Trophoblast cell (in vitro differentiated cells and primary cell): ENCODE measurements around the gene BAIAP2.
A peak's percentile ranks its signal among the peaks of the same experiment; 100 is the strongest.

Source experiments
- DNase-seq, 2 donors: peaks; one replicate each; pipeline ENCODE4 v3.0.0-alpha.2; 2016
- H2AFZ ChIP-seq: 2 replicates; pipeline ENCODE4 v1.6.1; 2013; ENCODE audit warnings: low read length, moderate library complexity, mild to moderate bottlenecking; ENCODE audit not compliant: insufficient read depth, poor library complexity
- H2AK5ac ChIP-seq: 2 replicates; pipeline ENCODE4 v1.6.1; 2013; ENCODE audit warnings: mild to moderate bottlenecking, low read length
- H2BK120ac ChIP-seq: 2 replicates; pipeline ENCODE4 v1.6.1; 2013; ENCODE audit warnings: low read length, mild to moderate bottlenecking, moderate library complexity; ENCODE audit not compliant: insufficient read depth, poor library complexity
- H2BK12ac ChIP-seq: 2 replicates; pipeline ENCODE4 v1.6.1; 2013; ENCODE audit warnings: mild to moderate bottlenecking, low read length, moderate library complexity
- H2BK5ac ChIP-seq: 2 replicates; pipeline ENCODE4 v1.6.1; 2013; ENCODE audit warnings: low read length, low read depth, moderate library complexity, mild to moderate bottlenecking; ENCODE audit not compliant: poor library complexity
- H3K14ac ChIP-seq: 2 replicates; pipeline ENCODE4 v1.6.1; 2013; ENCODE audit warnings: mild to moderate bottlenecking, low read length
- H3K18ac ChIP-seq: 2 replicates; pipeline ENCODE4 v1.6.1; 2013; ENCODE audit warnings: mild to moderate bottlenecking, low read length
- H3K23ac ChIP-seq: 2 replicates; pipeline ENCODE4 v1.6.1; 2013; ENCODE audit warnings: low read length
- H3K27ac ChIP-seq: 2 replicates; pipeline ENCODE4 v1.5.1; 2013; ENCODE audit warnings: low read depth, mild to moderate bottlenecking, inconsistent platforms, low read length, moderate library complexity
- H3K27me3 ChIP-seq: 2 replicates; pipeline ENCODE4 v1.6.1; 2013; ENCODE audit warnings: inconsistent platforms, mild to moderate bottlenecking, low read length, moderate library complexity; ENCODE audit not compliant: insufficient read depth
- H3K36me3 ChIP-seq, 2 experiments: 1 replicate in 1 of 2; 2 replicates in 1 of 2; pipeline ENCODE4 v1.6.1; 2013; ENCODE audit warnings: low read length in 2 of 2, mild to moderate bottlenecking in 2 of 2, moderate library complexity in 1 of 2; ENCODE audit not compliant: insufficient read depth in 2 of 2, control insufficient read depth in 1 of 2
- H3K4ac ChIP-seq: 2 replicates; pipeline ENCODE4 v1.6.1; 2013; ENCODE audit warnings: low read depth, mild to moderate bottlenecking, low read length, moderate library complexity
- H3K4me1 ChIP-seq, 2 experiments: 1 replicate in 1 of 2; 2 replicates in 1 of 2; pipeline ENCODE4 v1.6.1; 2013; ENCODE audit warnings: low read length in 2 of 2, mild to moderate bottlenecking in 2 of 2, moderate library complexity in 1 of 2; ENCODE audit not compliant: insufficient read depth in 2 of 2, control insufficient read depth in 1 of 2
- H3K4me2 ChIP-seq: 2 replicates; pipeline ENCODE4 v1.6.1; 2013; ENCODE audit warnings: inconsistent platforms, mild to moderate bottlenecking, low read length, moderate library complexity
- H3K4me3 ChIP-seq: 2 replicates; pipeline ENCODE4 v1.5.1; 2013; ENCODE audit warnings: mild to moderate bottlenecking, low read depth, low read length, inconsistent platforms
- H3K79me1 ChIP-seq: one replicate; pipeline ENCODE4 v1.6.1; 2013; ENCODE audit warnings: low read length
- H3K79me2 ChIP-seq: 2 replicates; pipeline ENCODE4 v1.6.1; 2013; ENCODE audit warnings: low read length, mild to moderate bottlenecking; ENCODE audit not compliant: control insufficient read depth, insufficient read depth, poor library complexity
- H3K9ac ChIP-seq: 2 replicates; pipeline ENCODE4 v1.6.1; 2013; ENCODE audit warnings: mild to moderate bottlenecking, low read length
- H3K9me3 ChIP-seq: 2 replicates; pipeline ENCODE4 v1.6.1; 2013; ENCODE audit warnings: low read depth, mild to moderate bottlenecking, control low read depth, inconsistent platforms, low read length; ENCODE audit not compliant: insufficient read depth
- H4K12ac ChIP-seq: 2 replicates; pipeline ENCODE4 v1.6.1; 2013; ENCODE audit warnings: low read depth, mild to moderate bottlenecking, low read length, moderate library complexity
- H4K8ac ChIP-seq: 2 replicates; pipeline ENCODE4 v1.6.1; 2013; ENCODE audit warnings: low read depth, mild to moderate bottlenecking, low read length, moderate library complexity
- H4K91ac ChIP-seq: one replicate; pipeline ENCODE4 v1.6.1; 2013; ENCODE audit warnings: low read depth, mild to moderate bottlenecking, low read length, moderate library complexity
- WGBS: extraction: QIAGEN DNeasy Blood & Tissue Kit; methylation state at CpG from one replicate; pipeline ENCODE4 v1.1.7; 2013; ENCODE audit warnings: missing lambda C conversion rate; ENCODE audit not compliant: insufficient read length, insufficient coverage; ENCODE audit errors: extremely low coverage; 5-methylcytosine and 5-hydroxymethylcytosine counted together

Gene BAIAP2

DNA sequence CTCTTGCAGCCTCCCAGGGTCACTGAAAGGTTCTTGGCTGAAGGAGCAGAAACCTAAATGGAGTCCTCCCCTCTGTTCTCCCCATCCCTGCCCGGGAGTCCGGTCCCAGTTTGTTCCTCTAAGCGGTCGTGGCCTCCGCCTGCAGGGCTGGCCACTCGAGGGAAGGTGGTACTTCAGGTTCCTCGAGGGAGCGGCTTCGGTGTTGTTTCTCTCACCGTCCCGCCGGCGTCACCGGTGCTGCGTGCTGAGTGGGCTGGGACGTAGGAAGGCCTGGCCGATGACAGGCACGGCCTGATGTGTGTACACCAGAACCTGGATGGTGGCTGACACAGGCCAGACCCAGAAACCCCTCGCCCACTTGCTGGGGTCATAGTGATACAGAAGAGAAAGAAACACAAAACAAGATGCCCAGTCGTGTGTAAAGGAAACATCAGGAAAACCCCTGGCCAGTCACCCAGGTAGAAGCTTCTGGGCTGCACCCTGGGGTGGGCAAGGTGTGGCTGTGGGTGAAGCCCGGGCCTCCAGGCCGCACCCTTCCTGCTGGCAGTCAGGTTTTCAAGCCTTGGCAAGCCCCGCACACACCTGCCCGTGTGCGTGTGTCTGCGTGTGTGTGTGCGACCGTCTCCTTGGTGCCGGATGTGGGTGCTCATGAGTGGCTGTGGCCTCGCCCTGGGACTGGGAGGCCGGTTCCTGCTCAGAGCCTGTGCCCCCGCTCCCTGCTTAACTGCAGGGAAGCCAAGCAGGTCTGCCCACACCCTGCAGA lies 52.0 kb downstream of the BAIAP2 start:
- H2BK12ac ChIP-seq = no peak overlapping the region
- H4K91ac ChIP-seq = no peak overlapping the region
- H3K27ac ChIP-seq = no peak overlapping the region
- no peaks in the 10 kb centered on the region for H3K27me3 ChIP-seq
- no peak overlapping the region for H3K18ac ChIP-seq
- no peak overlapping the region for H2BK120ac ChIP-seq
- no CpG with 5 or more reads among the region's 32 CpGs for WGBS
- H3K4me1 ChIP-seq = peaks cover under 1 to 1% of the 10 kb centered on the region in 2 experiments
- H2BK5ac ChIP-seq = no peak overlapping the region
- H3K36me3 ChIP-seq = peaks cover 43 to 64% of the 10 kb centered on the region in 2 experiments
- H3K4ac ChIP-seq = no peak overlapping the region
- no peak for DNase-seq
- no peak overlapping the region for H3K4me3 ChIP-seq
- H3K9ac ChIP-seq = no peak overlapping the region
- no peak overlapping the region for H3K23ac ChIP-seq
- H4K8ac ChIP-seq = no peak overlapping the region
- H3K79me2 ChIP-seq = no peaks in the 10 kb centered on the region
- H4K12ac ChIP-seq = no peak overlapping the region
- no peaks in the 10 kb centered on the region for H3K9me3 ChIP-seq
- no peak overlapping the region for H3K14ac ChIP-seq
- no peak overlapping the region for H2AK5ac ChIP-seq
- no peak overlapping the region for H3K4me2 ChIP-seq
- no peaks in the 10 kb centered on the region for H3K79me1 ChIP-seq
- no peak overlapping the region for H2AFZ ChIP-seq

DNA sequence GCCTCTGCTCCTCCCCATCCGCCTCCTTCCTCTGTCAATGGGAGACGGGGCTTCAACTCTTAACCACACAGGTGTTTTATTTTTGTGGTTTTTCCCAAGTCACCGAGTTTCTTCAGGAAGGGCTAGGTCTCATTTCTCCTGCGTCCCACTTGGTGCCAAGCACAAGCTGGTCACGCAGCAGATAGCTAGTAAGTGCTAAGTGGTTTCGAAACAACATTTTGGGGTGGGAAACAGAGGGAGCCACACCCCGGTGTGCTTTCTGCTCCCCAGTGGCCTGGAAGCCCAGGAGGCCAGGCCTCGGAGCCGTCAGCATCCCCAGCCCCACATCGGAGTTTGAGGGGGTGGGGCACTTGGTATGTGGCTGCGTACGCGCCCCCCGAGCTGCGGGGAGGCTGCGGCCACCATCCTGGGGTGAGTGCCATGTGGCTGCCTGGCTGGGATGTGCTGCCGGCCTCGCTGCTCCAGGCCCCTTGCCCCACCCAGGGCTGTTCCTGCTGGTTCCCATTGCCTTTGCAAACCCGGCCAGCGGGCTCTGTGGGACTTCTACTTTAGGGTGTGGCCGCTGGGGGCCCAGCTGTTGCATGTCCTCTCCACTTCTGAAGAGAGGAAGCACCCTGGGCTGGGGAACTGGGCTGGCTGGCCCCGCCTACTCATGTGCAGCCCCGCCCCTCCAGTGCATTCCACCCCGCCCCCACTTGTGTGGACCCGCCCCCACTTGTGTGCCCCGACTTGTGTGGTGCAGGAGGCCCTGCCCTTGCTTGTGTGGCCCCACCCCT lies 55.6 kb downstream of the BAIAP2 start:
- Histone ChIP-seq H3K4me3 (peak overlapping the region; percentile 5), H2BK5ac (no peak overlapping the region), H4K8ac (no peak overlapping the region), H2BK12ac (no peak overlapping the region), H3K4me1 (peaks cover 19% of the 10 kb centered on the region in 2 experiments), H3K9ac (no peak overlapping the region), H3K27me3 (no peaks in the 10 kb centered on the region), H3K9me3 (no peaks in the 10 kb centered on the region), H3K14ac (no peak overlapping the region), H2AFZ (no peak overlapping the region), H3K23ac (no peak overlapping the region), H3K79me1 (peaks cover 5% of the 10 kb centered on the region), H3K79me2 (peaks cover 5% of the 10 kb centered on the region), H3K4ac (no peak overlapping the region), H2AK5ac (no peak overlapping the region), H3K36me3 (peaks cover 28 to 53% of the 10 kb centered on the region in 2 experiments), H3K18ac (no peak overlapping the region), H4K91ac (no peak overlapping the region), H2BK120ac (no peak overlapping the region), H3K27ac (no peak overlapping the region), H3K4me2 (no peak overlapping the region), H4K12ac (no peak overlapping the region)
- no CpG with 5 or more reads among the region's 26 CpGs for WGBS
- peak; percentile 29 to 35 for DNase-seq

DNA sequence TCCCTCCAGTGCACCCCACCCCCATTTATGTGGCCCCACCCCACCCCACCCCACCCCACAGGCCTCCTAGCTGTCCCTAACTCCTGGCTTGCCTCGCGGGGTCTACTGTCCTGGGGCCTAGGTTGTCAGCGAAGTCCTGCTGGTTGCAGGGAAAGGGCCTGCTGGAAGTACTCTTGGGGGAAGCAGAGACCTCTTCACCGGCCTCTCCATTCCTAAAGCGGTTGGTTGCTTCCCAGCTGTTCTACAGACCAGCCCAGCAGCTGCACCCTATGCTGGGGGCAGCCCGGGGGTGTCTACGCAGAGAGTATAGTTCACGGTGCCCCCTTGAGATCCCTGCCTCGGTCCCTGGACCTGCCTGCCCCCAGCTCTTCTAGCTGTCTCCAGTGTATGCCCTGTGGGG lies 56.2 kb downstream of the BAIAP2 start:
- Histone ChIP-seq H2AK5ac (no peak overlapping the region), H3K9me3 (no peaks in the 10 kb centered on the region), H3K4me3 (no peak overlapping the region), H2BK12ac (no peak overlapping the region), H3K79me2 (peaks cover 5% of the 10 kb centered on the region), H3K4ac (no peak overlapping the region), H3K36me3 (peaks cover 23 to 53% of the 10 kb centered on the region in 2 experiments), H3K14ac (no peak overlapping the region), H2BK5ac (no peak overlapping the region), H3K79me1 (peaks cover 8% of the 10 kb centered on the region), H3K27me3 (no peaks in the 10 kb centered on the region), H3K4me1 (peaks cover 22 to 23% of the 10 kb centered on the region in 2 experiments), H4K8ac (no peak overlapping the region), H4K91ac (no peak overlapping the region), H2BK120ac (no peak overlapping the region), H3K27ac (no peak overlapping the region), H4K12ac (no peak overlapping the region), H2AFZ (no peak overlapping the region), H3K23ac (no peak overlapping the region), H3K4me2 (no peak overlapping the region), H3K9ac (no peak overlapping the region), H3K18ac (no peak overlapping the region)
- WGBS = no CpG with 5 or more reads among the region's 9 CpGs
- DNase-seq = no peak

DNA sequence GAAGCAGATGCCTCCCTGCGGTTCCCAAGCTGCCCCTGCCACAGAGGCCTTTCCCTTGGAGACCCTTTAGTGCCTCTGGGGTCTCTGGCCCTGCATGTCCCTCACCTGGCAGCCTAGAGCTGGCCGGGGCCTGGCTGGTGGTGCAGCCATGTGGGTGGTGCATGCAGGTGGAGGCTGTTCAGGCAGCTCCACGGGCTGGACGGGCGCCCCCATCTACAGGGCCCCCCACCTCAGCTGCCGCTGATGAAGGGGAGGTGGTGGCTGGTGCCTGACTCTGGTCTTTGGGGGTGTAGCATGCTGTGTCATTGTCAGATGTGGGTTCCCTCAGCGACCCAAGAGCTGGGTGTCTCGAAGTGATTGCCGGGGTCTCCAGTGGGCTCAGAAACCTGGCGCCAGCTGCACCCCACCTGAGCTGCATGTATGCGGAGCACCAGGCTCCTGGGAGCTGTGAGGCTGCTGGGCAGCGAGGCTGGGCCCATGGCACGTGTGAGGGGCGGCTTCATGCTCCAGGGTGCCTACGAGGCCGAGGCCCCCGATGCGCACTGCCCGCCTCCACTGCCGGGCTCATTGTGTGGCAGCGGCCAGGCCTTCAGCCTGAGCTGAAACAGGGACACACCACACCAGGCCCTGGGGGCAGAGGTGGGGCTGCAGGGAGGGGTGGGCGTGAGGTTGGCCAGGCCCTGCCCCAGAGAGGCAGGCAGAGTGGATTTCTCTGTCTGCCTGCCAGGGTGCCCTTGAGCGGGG lies 57.0 kb downstream of the BAIAP2 start:
- no peak overlapping the region for H4K91ac ChIP-seq
- H3K4me3 ChIP-seq = no peak overlapping the region
- H3K18ac ChIP-seq = no peak overlapping the region
- no peak overlapping the region for H3K4me2 ChIP-seq
- peaks cover 4% of the 10 kb centered on the region for H3K9me3 ChIP-seq
- no peak overlapping the region for H2AFZ ChIP-seq
- no peak overlapping the region for H3K4ac ChIP-seq
- no peak overlapping the region for H2BK5ac ChIP-seq
- H3K36me3 ChIP-seq = peaks cover 19 to 46% of the 10 kb centered on the region in 2 experiments
- peaks cover 9% of the 10 kb centered on the region for H3K79me1 ChIP-seq
- no peak overlapping the region for H3K27ac ChIP-seq
- H2AK5ac ChIP-seq = no peak overlapping the region
- H3K14ac ChIP-seq = no peak overlapping the region
- no peak overlapping the region for H4K8ac ChIP-seq
- H2BK120ac ChIP-seq = no peak overlapping the region
- no peak overlapping the region for H4K12ac ChIP-seq
- H3K4me1 ChIP-seq = peaks cover 30 to 31% of the 10 kb centered on the region in 2 experiments
- no CpG with 5 or more reads among the region's 23 CpGs for WGBS
- H3K79me2 ChIP-seq = peaks cover 5% of the 10 kb centered on the region
- H2BK12ac ChIP-seq = no peak overlapping the region
- H3K27me3 ChIP-seq = no peaks in the 10 kb centered on the region
- no peak for DNase-seq
- no peak overlapping the region for H3K23ac ChIP-seq
- H3K9ac ChIP-seq = no peak overlapping the region
